Measurements from ENCODE around the gene LYSMD3.
"Not testable (repeated sequence)": the region's sequence is repeated elsewhere in the genome, so short reads cannot be mapped to it uniquely, and the experiment has no call there.

The LYSMD3 gene

DNA sequence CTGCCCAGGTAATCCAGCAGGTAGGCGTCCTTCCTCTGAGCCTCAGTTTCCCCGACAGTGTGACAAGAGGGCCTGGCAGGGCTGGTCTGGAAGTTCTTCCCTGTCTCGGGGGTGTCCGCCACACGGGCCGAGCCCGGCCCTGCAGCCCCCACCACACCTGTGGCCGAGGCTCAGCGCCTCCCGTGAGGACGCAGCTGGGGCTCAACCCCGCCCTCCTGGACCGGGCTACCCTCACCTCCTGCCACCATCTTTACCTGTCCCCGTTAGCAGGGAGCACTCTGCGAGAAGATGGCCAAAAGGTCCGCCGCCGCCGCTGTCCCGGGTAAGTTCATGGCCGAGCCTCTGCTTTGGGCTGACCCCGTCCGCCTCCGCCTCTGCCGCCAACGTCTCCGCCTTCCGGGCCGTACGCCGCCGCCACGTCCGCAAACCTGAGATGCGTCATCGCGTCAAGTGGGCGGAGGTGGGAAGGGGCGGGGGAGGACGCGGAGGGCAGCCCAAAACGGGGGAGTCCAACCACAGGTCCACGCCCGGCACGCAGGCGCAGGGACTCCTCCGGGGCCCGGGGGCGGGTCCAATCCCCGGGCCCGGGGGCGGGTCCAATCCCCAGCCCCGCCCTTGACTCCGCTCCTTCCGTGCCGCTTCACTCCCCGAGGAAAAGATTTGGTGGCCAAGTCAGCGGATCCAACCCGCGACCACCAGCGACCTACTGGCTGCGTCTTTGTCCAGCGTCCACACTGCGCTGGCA lies at the start of gene LYSMD3:
Gene LYSMD3 (minus strand): TSS at position 391 of the 745 bp plus-strand sequence. CDS start 4,295 bp downstream, outside the sequence.
- DNase-seq (ENCODE audit: low spot score): peak; percentile 94

DNA sequence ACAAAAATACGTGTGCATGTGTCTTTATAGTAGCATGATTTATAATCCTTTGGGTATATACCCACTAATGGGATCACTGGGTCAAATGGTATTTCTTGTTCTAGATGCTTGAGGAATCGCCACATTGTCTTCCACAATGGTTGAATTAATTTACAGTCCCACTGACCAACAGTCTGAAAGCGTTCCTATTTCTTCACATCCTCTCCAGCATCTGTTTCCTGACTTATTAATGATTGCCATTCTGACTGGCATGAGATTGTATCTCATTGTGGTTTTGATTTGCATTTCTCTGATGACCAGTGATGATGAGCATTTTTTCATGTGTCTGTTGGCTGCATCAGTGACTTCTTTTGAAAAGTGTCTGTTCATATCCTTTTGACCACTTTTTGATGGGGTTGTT lies 47.2 kb upstream of the LYSMD3 start:
- DNase-seq (ENCODE audit: low spot score): not testable (repeated sequence)

DNA sequence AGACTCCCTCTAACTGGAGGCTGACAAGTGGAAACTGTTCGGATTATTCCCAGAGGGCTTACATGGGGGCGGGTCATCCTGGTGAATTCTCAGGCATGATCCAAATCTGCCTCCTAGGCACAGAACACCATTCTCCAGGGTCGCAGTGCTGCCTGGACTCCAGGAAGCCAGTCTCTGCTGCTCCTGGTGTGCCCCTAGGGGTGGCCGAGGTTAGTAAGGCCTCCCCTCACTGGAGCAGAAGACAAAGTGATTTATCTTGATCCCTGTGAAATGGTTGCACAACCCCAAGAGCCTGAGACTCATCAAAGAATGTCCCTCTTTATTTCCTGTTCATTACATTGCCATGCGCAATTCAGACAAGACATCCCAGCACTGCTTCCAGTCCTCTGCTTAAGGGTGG lies 46.3 kb upstream of the LYSMD3 start:
- no peak for DNase-seq (ENCODE audit: low spot score)

DNA sequence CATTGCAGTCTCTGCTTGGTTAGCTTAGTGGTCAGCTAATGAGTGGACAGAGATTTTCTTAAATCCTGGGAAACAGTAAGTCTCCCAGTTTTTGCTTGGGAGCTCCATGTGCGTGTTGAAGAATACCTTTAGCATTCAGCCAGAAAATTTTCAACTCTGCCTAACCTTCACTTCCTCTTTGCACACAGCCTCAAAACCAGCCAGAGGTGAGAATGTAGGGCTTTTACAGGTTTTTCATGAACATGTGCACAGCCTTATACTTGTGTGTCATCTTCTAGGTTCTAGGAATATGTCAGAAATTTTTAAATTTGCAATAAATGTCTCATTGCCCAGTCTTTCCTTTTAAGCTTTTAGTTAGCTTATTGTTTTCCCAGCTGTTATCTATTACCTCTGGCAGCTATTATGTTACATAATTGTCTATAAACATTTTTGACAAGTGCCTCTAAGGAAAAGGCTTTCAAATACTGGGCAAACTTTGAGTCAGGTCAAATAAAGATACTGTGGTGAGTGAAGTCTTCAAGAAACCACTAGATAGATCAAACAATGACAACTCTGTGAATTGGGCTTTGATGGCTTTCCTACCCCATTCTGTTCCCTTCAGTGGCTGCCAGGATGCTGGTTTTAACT lies 41.9 kb upstream of the LYSMD3 start:
- no peak for DNase-seq (ENCODE audit: low spot score)

DNA sequence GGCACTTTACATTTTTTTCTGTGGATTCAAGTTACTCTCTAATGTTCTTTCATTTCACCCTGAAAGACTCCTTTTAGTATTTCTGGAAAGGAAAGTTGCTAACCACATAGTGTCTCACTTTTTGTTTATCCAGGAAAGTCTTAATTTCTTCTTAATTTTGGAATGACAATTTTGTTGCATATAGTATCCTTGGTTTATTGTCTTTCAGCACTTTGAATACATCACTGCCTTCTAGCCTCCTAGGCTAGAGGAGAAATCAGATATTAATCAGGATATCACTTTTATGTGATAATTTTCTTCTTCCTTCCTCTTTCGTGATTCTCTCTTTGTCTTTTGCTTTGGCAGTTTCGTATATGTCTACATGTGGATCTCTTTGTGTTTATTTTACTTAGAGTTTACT lies 40.6 kb upstream of the LYSMD3 start:
- DNase-seq (ENCODE audit: low spot score): no peak

DNA sequence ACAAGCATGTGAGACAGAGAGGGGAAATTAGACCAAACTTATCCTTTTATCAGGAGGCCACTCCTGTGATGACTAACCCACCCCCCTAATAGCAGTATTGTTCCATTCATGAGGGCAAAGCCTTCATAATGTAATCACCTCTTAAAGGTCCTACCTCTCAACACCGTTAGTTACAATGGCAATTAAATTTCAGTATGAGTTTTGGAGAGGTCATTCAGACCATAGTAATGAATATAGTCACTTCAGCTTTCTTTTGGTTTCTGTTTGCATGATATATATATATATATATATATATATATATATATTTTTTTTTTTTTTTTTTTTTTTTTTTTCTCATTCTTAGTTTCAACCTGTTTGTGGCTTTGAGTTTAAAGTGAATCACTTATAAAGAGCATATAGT lies 39.7 kb upstream of the LYSMD3 start:
- DNase-seq (ENCODE audit: low spot score): no peak

DNA sequence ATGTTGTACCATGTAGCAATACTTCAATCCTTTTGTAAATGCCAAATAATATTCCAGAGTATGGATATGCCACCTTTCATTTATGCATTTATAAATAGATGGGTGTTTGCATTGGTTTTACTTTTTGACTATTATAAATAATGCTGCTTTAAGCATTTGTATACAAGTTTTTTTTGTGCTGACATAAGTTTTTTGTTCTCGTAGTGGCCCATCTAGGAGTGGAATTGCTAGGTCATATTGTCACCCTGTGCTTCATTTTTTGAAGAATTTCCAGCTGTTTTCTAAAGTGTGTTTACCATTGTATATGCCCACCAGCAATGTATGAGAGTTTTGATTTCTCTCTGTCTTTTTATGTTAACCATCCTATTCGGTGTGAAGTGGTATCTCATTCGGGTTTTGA lies 36.1 kb upstream of the LYSMD3 start:
- no peak for DNase-seq (ENCODE audit: low spot score)

DNA sequence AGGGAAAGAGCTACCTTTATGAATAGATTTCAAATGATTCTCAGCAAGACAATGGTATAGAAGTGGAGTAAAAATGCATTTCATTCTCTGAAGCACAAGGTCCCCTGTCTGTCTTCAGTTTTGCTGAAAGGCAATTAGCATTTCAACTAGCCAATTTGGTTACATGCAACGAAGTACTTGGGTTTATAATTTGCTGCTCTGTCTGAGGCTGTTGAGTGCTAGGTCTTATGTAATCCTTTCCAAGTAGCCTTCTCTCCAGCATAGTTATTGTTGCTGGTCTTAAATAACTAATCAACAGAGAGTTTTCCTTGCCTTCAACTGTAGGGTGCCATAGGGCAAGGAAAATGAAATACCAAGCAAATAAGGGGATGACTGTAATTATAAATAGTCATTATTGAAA lies 33.7 kb upstream of the LYSMD3 start:
- DNase-seq (ENCODE audit: low spot score): no peak

DNA sequence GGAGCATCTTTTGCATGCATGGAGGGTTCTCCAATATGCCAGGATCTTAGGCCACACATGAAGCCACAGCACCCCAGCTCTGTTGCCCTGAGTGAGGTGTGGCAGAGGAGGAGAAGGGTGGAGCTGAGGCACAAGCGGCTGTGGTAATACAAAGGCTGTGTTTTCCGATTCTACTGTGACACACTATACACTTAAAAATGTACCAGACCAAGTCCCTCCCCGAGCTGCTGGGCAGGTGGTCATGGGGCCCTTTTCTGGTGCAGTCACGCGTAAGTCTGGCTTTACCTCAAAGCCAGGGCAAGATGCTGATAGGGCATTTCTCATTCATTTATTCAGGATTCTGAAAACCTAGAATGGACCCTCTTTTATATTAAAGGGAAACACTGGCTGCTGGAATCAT lies 33.0 kb upstream of the LYSMD3 start:
- DNase-seq (ENCODE audit: low spot score): no peak

DNA sequence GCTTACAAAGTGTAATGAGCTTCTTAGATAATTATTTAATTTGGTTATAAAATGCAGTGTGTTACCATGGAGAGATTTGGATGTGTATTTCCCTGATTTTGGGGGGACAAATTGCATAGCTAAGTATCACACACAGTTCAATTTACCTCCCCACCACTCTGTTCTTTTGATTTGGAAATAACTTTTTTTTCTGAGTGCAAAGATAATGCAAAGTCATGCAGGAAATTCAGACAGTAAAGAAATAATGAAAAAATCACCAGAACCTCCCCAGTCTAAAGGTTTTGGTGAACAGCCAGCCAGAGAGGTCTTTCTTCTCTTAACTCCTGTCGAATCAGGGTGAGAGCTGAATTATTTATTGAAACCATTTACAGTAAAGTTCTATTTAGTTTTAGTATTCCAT lies 32.4 kb upstream of the LYSMD3 start:
- no peak for DNase-seq (ENCODE audit: low spot score)

DNA sequence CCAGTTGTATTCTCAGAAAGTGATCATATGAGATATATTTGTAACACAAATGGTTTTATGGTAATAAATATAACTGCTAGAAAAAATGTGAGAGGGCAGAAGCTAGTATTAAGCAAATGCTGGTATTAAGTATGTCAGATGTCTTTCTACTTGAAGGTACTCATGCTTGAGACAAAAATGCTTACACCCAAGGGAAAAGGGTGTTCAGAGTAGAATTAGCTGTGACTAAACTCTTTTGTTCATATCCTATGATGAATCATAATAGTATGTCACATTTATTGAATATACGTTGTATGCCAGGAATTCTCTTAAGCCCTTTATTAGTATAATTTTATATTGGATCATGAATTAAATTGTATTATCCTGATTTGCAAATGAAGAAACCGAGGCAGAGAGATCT lies 31.4 kb upstream of the LYSMD3 start:
- DNase-seq (ENCODE audit: low spot score): no peak

DNA sequence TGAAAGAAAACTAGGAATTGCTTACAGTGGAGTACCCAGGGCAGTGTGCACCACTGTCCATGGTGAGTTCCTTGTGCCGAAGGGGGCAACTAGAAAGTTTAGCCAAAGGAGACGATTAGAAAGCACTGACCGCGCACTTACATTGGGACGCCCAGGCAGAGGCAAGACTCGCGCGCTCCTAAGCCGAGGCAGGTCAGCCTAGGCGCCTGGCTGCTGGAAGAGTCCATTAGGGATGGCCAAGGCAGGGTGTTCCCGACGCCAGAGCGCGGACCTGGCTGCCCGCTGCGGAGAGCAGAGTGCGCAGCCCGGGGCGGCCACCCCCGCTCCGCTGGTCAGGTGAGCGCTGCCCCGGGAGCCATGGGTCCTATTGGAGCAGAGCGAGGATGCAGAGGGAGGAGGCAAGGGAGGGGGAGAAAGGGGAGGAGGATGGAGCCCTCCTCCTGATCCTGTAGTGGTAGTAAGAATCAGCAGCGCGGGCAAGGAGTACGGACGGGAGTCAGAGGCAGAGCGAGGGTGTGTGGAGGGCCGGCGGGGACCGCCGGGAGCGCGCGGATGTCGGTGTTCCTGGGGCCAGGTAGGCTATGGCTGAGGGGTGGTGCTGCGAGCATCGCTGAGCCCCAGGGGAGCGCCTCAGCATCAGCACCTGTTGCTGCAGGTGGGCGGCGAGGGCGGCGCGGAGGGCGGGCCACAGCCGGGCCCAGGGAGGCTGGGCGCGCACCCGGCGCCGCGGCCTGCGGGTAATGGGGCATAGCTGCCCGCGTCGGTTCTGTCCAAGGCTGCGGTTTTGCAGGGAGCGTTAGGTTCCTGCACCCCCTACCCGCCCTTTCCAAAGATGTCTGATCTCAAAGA lies 29.2 kb upstream of the LYSMD3 start, which contains the start of gene ADGRV1:
Gene ADGRV1 (plus strand): TSS at position 454 of the 849 bp plus-strand sequence. CDS start 99 bp downstream, at position 553.
- no peak for DNase-seq (ENCODE audit: low spot score)

DNA sequence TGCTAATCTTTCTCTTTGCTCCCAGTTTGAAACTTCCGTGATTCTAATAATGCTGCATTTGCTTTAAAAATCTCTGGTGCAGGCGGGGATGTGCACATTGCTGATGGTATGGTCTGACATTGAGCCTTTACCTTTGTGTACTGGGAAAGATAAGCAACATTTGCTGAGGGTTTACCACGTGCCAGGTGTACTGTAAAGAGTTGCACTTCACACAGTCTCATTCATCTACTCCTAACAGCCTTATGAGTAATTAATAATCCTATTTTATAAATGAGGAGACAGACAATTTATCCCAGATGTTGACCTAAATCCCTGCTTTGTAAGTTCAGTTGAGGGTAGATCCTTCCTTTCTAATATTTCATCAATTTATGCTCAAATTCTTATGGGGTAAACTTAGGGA lies 28.5 kb upstream of the LYSMD3 start:
- no peak for DNase-seq (ENCODE audit: low spot score)

DNA sequence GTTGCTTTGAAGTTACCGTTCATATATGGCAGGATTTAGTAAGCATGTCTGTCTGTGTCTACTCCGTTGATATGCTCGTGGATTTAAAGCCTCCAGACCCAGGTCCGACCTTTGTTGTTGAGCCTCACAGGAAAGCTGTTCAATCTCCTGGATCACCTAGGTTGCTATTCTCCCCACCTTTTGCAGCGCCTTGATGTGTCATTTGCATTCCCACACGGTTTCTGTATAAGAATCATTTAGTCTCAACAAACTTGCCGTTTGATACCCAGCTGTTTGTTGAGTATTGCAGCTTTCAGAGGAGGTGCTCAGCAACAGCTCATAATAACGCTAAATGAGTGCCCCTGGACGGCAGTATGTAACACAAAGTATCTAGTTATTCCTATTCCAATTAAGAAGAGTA lies 28.0 kb upstream of the LYSMD3 start:
- no peak for DNase-seq (ENCODE audit: low spot score)

DNA sequence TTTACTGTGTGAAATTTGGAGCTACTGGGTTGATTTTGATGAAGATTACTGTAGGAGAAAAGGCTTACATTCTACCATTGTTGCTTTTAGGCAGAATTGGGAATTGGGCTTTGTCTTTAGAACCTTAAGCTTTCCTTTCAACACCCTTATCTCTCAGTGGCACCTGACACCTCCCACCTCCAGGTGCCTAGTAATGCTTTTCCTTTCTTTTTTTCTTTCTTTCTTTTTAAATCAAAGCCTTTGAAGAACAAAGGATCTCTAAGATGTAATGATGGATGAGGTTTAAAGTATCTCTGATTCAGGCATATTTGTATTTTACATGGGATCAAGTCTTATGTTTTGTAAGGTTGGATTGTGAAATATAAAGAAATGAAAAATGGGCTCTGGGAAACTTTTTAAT lies 26.3 kb upstream of the LYSMD3 start:
- DNase-seq (ENCODE audit: low spot score): no peak

DNA sequence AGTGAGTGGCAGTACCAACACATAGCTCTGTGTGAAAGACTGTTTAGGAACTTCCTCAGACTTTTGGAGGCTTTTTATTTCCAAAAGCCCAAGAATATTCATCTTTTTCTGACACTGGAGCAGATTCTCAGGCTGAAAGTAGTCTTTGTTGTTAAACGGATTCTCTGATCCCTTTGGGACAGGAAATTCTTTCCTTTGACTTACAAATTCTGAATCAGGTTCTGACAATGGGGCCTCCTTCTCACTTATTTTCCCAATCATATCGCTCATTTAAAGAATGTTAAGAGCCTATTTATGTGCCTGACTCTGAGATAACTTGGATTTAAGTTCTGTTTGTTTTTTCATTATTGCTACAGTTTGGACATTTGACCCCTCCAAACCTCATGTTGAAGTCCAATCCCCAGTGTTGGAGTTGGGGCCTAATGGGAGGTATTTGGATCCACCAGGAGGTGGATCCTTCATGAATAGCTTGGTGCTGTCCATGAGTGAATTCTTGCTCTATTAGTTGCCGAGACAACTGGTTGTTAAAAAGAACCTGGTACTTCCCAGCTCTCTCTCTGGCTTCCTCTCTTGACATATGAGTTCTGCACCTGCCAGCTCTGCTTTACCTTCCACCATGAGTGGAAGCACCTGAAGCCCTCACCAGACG lies 25.1 kb upstream of the LYSMD3 start:
- DNase-seq (ENCODE audit: low spot score): no peak

DNA sequence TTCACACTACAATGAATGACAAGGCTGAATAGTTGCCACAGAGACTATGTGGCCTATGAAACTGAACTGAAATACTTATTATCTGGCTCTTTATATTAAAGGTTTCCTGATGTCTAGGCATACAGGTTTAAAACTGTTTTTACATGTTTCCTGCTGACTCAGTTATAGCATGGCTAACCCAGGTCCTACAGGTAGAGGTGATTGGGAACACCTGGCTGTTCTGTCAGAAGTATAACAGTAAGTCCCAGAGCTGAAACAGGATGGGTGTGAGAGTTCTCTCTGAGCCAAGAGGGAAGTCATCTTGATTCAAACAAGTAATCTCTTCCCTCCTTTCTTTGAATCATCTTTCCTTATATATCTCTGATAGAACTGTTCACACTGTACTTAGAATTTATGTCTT lies 24.3 kb upstream of the LYSMD3 start:
- DNase-seq (ENCODE audit: low spot score): no peak

DNA sequence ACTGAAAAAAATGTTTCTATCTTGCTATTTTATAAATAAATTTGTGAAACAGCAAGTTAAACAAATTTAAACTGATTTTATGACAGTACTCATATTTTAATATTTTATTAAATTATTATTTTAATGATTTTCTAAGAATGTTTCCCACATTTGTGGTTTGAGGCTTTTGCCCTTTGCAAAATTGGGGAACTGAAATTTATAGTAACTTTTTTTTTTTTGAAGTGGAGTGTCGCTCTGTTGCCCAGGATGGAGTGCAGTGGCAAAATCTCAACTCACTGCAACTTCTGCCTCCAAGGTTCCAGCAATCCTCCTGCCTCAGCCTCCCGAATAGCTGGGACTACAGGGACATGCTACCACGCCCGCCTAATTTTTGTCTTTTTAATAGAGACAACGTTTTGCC lies 22.0 kb upstream of the LYSMD3 start:
- no peak for DNase-seq (ENCODE audit: low spot score)

DNA sequence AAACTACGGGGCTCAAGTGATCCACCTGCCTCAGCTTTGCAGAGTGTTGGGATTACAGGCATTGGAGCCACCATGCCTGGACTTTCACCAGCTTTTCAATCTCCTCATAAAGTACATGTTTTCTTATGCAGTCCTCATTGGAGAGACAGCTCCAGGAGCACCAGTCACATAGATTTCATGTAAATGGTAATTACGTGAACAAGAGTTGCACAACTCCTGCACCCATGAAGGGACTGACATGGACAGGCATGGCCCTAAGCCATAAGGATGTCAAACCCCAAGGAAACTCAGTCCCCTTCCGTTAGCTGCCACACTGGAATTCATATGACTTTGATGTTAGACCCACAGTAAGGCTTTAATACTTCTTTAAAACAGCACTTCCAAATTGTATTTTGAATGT lies 21.6 kb upstream of the LYSMD3 start:
- no peak for DNase-seq (ENCODE audit: low spot score)

DNA sequence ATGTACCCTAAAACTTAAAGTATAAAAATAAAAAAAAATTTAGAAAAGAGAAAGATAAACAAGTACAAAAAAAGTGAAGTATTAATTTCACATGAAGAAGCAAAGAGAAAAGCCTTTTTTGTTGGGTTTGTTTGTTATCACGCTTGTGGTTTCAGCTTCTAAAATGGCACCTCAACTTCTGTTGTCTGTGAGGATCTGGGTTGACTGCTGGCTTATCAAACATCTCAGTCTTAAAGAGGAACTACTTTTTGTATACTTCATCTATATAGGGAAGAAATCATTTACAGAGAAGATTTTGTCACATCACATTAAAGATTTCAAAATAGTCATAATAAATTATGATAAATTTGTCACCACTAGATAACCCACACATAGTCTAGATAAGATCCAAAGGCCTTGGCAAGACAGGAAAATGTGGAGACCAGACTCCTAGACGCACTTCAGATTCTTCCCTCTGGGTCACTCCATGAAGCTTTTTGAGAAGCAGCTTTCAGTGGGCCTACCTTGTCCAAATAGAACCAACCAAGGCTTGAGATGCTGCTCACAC lies 20.4 kb upstream of the LYSMD3 start:
- DNase-seq (ENCODE audit: low spot score): no peak

DNA sequence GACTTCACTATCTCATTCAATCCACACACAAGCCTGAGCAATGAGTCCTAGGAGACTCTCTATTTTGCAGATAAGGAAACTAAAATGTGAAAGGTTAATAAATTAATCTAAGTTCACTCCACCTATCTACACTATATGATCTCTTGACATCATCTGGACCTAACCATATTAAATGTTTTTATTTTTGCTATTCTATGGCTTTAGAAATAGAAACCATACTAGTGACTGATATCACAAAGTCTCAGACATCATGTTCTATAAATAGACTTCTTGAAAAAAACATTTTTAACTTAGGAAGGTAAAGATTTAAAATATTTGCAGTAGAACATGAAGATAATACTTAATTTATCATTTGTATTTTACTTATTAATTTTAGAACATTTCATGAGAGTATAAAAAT lies 19.8 kb upstream of the LYSMD3 start:
- no peak for DNase-seq (ENCODE audit: low spot score)

DNA sequence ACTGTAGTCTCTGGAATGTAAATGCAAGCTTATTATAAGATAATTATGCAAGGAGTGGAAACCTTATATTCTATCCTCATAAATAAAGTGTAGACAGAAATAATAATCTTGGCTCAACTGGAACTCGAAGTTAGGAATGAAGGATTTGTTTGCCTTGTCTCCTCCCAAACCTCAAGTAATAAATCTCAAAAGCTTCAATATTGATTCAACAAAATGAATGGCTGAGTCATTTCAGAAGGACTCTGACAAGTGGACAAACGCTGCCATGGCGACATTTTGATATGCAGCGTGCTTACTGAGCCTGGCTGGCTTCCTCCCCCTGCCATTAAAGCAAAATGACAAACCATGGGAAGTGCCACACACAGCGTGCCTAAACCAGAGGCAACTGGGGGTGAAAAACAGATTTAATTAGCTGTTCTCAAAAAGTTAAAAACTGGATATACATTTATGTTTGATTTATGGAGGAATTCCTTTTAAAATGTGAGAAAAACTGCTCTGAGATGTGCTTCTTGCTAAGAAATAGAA lies 18.7 kb upstream of the LYSMD3 start:
- no peak for DNase-seq (ENCODE audit: low spot score)
